ENCODE measurements around the gene BMPR1B. TPM values are rescaled to one million over a fixed set of nuclear protein-coding genes. Genes with fewer than 3 reads are reported as not detected.

The BMPR1B gene
- total and polyA plus RNA-seq, 4 donors, result 0.27 to 0.70 (median 0.48) TPM

DNA sequence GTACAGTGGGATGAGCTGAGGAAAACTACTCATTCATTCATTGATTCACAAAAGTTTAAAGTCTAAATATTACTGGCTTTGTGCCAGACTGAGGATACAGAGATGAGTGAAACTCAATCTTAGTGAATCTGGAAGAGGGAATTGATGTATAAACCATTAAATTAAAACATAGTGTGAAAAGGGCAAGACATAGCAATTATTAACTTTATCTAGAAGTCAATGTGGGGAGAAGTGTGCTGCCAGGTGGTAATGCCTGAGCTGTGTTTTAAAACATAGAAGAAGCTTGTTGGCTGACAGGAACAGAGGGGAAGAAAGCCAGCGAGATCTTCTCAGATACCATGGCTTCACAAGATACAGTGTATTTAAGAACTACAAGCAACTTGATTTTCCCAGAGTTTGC is 153.4 kb downstream of the BMPR1B start (continued):
- TF ChIP-seq, protein P1, sequence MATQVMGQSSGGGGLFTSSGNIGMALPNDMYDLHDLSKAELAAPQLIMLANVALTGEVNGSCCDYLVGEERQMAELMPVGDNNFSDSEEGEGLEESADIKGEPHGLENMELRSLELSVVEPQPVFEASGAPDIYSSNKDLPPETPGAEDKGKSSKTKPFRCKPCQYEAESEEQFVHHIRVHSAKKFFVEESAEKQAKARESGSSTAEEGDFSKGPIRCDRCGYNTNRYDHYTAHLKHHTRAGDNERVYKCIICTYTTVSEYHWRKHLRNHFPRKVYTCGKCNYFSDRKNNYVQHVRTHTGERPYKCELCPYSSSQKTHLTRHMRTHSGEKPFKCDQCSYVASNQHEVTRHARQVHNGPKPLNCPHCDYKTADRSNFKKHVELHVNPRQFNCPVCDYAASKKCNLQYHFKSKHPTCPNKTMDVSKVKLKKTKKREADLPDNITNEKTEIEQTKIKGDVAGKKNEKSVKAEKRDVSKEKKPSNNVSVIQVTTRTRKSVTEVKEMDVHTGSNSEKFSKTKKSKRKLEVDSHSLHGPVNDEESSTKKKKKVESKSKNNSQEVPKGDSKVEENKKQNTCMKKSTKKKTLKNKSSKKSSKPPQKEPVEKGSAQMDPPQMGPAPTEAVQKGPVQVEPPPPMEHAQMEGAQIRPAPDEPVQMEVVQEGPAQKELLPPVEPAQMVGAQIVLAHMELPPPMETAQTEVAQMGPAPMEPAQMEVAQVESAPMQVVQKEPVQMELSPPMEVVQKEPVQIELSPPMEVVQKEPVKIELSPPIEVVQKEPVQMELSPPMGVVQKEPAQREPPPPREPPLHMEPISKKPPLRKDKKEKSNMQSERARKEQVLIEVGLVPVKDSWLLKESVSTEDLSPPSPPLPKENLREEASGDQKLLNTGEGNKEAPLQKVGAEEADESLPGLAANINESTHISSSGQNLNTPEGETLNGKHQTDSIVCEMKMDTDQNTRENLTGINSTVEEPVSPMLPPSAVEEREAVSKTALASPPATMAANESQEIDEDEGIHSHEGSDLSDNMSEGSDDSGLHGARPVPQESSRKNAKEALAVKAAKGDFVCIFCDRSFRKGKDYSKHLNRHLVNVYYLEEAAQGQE (IDR thresholded peaks at IDR 0.05), result no peak
- TF ChIP-seq, protein P2, sequence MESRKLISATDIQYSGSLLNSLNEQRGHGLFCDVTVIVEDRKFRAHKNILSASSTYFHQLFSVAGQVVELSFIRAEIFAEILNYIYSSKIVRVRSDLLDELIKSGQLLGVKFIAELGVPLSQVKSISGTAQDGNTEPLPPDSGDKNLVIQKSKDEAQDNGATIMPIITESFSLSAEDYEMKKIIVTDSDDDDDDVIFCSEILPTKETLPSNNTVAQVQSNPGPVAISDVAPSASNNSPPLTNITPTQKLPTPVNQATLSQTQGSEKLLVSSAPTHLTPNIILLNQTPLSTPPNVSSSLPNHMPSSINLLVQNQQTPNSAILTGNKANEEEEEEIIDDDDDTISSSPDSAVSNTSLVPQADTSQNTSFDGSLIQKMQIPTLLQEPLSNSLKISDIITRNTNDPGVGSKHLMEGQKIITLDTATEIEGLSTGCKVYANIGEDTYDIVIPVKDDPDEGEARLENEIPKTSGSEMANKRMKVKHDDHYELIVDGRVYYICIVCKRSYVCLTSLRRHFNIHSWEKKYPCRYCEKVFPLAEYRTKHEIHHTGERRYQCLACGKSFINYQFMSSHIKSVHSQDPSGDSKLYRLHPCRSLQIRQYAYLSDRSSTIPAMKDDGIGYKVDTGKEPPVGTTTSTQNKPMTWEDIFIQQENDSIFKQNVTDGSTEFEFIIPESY (IDR thresholded peaks at IDR 0.05), result no peak
- TF ChIP-seq EGR1 (IDR thresholded peaks at IDR 0.05; ENCODE audit: low read depth in 2 of 2), result no peak
- TF ChIP-seq HNF4A (conservative IDR thresholded peaks at IDR 0.05), result no peak
- TF ChIP-seq, protein P3, sequence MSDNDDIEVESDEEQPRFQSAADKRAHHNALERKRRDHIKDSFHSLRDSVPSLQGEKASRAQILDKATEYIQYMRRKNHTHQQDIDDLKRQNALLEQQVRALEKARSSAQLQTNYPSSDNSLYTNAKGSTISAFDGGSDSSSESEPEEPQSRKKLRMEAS (IDR thresholded peaks at IDR 0.05), result no peak
- no peak for TF ChIP-seq YY1 (IDR thresholded peaks at IDR 0.05)

DNA sequence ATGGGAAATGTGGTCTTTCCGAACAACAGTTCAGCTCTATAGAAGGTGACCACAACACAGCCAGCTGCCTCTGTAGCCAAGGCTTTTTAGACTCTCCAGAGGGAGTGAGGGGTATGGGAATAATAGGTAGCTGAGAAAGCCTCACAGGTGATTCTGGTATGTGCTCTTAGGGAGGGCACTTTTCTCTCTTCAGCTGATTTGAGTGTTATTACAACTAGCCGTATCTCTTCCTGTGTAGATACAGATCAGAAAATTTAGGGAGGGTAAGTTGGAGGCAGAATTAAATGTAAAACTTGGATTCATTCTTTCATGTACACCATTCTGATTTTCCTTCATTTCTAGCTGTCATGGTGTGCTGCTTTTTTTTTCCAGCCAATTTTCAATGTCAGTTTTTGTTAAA is 154.9 kb downstream of the BMPR1B start:
- H3K27ac ChIP-seq (ENCODE audit: low read depth in 1 of 2, low read length in 2 of 2), result no peak overlapping the region
- H3K36me3 ChIP-seq (ENCODE audit: control insufficient read depth in 4 of 4, insufficient read depth in 3 of 4, low read depth in 1 of 4, low read length in 3 of 4), result no peaks in the 10 kb centered on the region
- DNase-seq (ENCODE audit: low spot score), result no peak
- H3K9ac ChIP-seq (ENCODE audit: low read depth in 1 of 2, low read length in 2 of 2), result no peak overlapping the region
- no peak overlapping the region for H3K4me3 ChIP-seq (ENCODE audit: low read depth in 1 of 3, low read length in 3 of 3)
- no peak for TF ChIP-seq GABPA (IDR thresholded peaks at IDR 0.05 in 1 of 2, conservative IDR thresholded peaks at IDR 0.05 in 1 of 2)
- no peak for TF ChIP-seq YY1 (IDR thresholded peaks at IDR 0.05)
- TF ChIP-seq, protein P2 (IDR thresholded peaks at IDR 0.05), result no peak
- TF ChIP-seq TAF1 (conservative IDR thresholded peaks at IDR 0.05), result no peak
- TF ChIP-seq, protein P1 (IDR thresholded peaks at IDR 0.05), result no peak
- TF ChIP-seq RAD21 (IDR thresholded peaks at IDR 0.05), result no peak
- TF ChIP-seq HNF4G (IDR thresholded peaks at IDR 0.05), result no peak
- H3K27me3 ChIP-seq (ENCODE audit: control insufficient read depth in 4 of 4, insufficient read depth in 4 of 4, low read length in 3 of 4), result no peaks in the 10 kb centered on the region
- H3K9me3 ChIP-seq (ENCODE audit: control insufficient read depth in 4 of 4, low read length in 3 of 4), result peaks cover 0 to 6% (median under 1%) of the 10 kb centered on the region in 4 donors
- H3K4me1 ChIP-seq (ENCODE audit: control insufficient read depth in 4 of 4, insufficient read depth in 4 of 4, low read length in 3 of 4), result no peaks in the 10 kb centered on the region
- 80% methylated on average over 2 of the region's 2 CpGs for WGBS

Data from liver (tissue), 9 donors.